SU-DHL-6 (cell line): ENCODE results near the gene NCOA1.

Experiments used
- H2AFZ ChIP-seq: fragments of 200-600 bp; sonication (generic); 2 replicates; pipeline ENCODE4 v1.6.1; 2014; ENCODE audit warnings: low read depth, mild to moderate bottlenecking, moderate library complexity, mixed read lengths, antibody characterized with exemption, low read length; ENCODE audit not compliant: severe bottlenecking
- H3F3A ChIP-seq: fragments of 200-600 bp; shearing (Covaris generic); 2 replicates; pipeline ENCODE4 v1.6.0; 2016; ENCODE audit warnings: antibody characterized with exemption, mild to moderate bottlenecking; ENCODE audit not compliant: insufficient read depth
- H3K27ac ChIP-seq: fragments of 200-600 bp; sonication (generic); 2 replicates; pipeline ENCODE4 v1.5.1; 2016; ENCODE audit warnings: low read depth, mild to moderate bottlenecking, low read length, moderate library complexity, mixed read lengths
- H3K27me3 ChIP-seq: fragments of 200-600 bp; sonication (generic), shearing (Covaris generic); 2 replicates; pipeline ENCODE4 v1.6.0; 2014; ENCODE audit warnings: mild to moderate bottlenecking, low read length
- H3K36me3 ChIP-seq: fragments of 200-600 bp; sonication (generic); 2 replicates; pipeline ENCODE4 v1.6.1; 2014; ENCODE audit warnings: mild to moderate bottlenecking, low read length, mixed read lengths
- H3K4me2 ChIP-seq: fragments of 300-600, 200-600 bp; shearing (Covaris generic), sonication (generic); 2 replicates; pipeline ENCODE4 v1.6.0; 2014; ENCODE audit warnings: low read length, low read depth, mild to moderate bottlenecking; ENCODE audit not compliant: poor library complexity, severe bottlenecking
- H3K4me3 ChIP-seq: fragments of 200-600 bp; sonication (generic); 2 replicates; pipeline ENCODE4 v1.5.1; 2014; ENCODE audit warnings: antibody characterized with exemption, low read length, mild to moderate bottlenecking, mixed read lengths; ENCODE audit not compliant: insufficient read depth, poor library complexity, severe bottlenecking
- H3K79me2 ChIP-seq: fragments of 200-600 bp; sonication (generic); 2 replicates; pipeline ENCODE4 v1.6.1; 2014; ENCODE audit warnings: mild to moderate bottlenecking, low read length, moderate library complexity; ENCODE audit not compliant: insufficient read depth
- H3K9ac ChIP-seq: fragments of 200-600 bp; sonication (generic); 2 replicates; pipeline ENCODE4 v1.7.0; 2014; ENCODE audit warnings: mild to moderate bottlenecking, low read length
- H3K9me2 ChIP-seq: fragments of 200-600 bp; sonication (generic); replicated peaks from 2 replicates; pipeline ENCODE4 v1.6.1; 2014; ENCODE audit warnings: low read length; ENCODE audit not compliant: insufficient read depth
- H3K9me3 ChIP-seq: fragments of 200-600 bp; sonication (generic); 2 replicates; pipeline ENCODE4 v1.6.1; 2014; ENCODE audit warnings: low read length, mixed read lengths; ENCODE audit not compliant: insufficient read depth
- H4K20me1 ChIP-seq: fragments of 200-600 bp; sonication (generic); 2 replicates; pipeline ENCODE4 v1.6.1; 2014; ENCODE audit warnings: low read depth, mild to moderate bottlenecking, antibody characterized with exemption, low read length, moderate library complexity, mixed read lengths
- CTCF ChIP-seq: fragments of 200-600 bp; sonication (generic); IDR thresholded peaks from one replicate; pipeline ENCODE4 v1.5.1; 2017; ENCODE audit warnings: antibody characterized with exemption, mild to moderate bottlenecking, low read length, moderate library complexity; ENCODE audit not compliant: insufficient read depth, poor library complexity, severe bottlenecking
- EZH2phosphoT487 ChIP-seq: fragments of 200-600 bp; sonication (generic), shearing (Covaris generic); conservative IDR thresholded peaks from 2 replicates; pipeline ENCODE4 v1.6.1; 2018; ENCODE audit warnings: mild to moderate bottlenecking, antibody characterized with exemption, low read length, moderate library complexity, mixed read lengths

NCOA1 gene

GRCh38 chr2:24720310-24720709 is 229.3 kb downstream of the NCOA1 start:
- H3K9ac ChIP-seq: no peak overlapping the region
- H3K27ac ChIP-seq: no peak overlapping the region
- no peaks in the 10 kb centered on the region for H3K9me3 ChIP-seq
- no peaks in the 10 kb centered on the region for H3K9me2 ChIP-seq
- no peaks in the 10 kb centered on the region; the same call in 1 of the 2 replicates for H3F3A ChIP-seq
- H3K27me3 ChIP-seq: no peaks in the 10 kb centered on the region
- H2AFZ ChIP-seq: no peak overlapping the region
- H3K4me2 ChIP-seq: no peak overlapping the region
- no peaks in the 10 kb centered on the region for H3K79me2 ChIP-seq
- TF ChIP-seq CTCF: no peak
- TF ChIP-seq EZH2phosphoT487: no peak
- H3K36me3 ChIP-seq: no peaks in the 10 kb centered on the region
- no peak overlapping the region for H3K4me3 ChIP-seq
- no peaks in the 10 kb centered on the region for H4K20me1 ChIP-seq

GRCh38 chr2:24721470-24721869 is 230.4 kb downstream of the NCOA1 start:
- no peak overlapping the region for H3K9ac ChIP-seq
- H3K27me3 ChIP-seq: no peaks in the 10 kb centered on the region
- no peak overlapping the region for H3K27ac ChIP-seq
- no peaks in the 10 kb centered on the region for H3K79me2 ChIP-seq
- no peak overlapping the region for H2AFZ ChIP-seq
- H3K4me2 ChIP-seq: no peak overlapping the region
- no peaks in the 10 kb centered on the region for H3K9me3 ChIP-seq
- H3K4me3 ChIP-seq: no peak overlapping the region
- no peaks in the 10 kb centered on the region for H4K20me1 ChIP-seq
- no peaks in the 10 kb centered on the region; the same call in 1 of the 2 replicates for H3F3A ChIP-seq
- TF ChIP-seq EZH2phosphoT487 (no peak), CTCF (no peak)
- no peaks in the 10 kb centered on the region for H3K9me2 ChIP-seq
- H3K36me3 ChIP-seq: no peaks in the 10 kb centered on the region

- no peak overlapping the region for H3K27ac ChIP-seq
- no peak overlapping the region for H3K9ac ChIP-seq
- H3F3A ChIP-seq: no peaks in the 10 kb centered on the region; the same call in 1 of the 2 replicates
- H3K9me3 ChIP-seq: no peaks in the 10 kb centered on the region
- no peaks in the 10 kb centered on the region for H3K27me3 ChIP-seq
- TF ChIP-seq CTCF (no peak), EZH2phosphoT487 (no peak)
- H3K4me3 ChIP-seq: no peak overlapping the region
- H3K36me3 ChIP-seq: no peaks in the 10 kb centered on the region
- H4K20me1 ChIP-seq: no peaks in the 10 kb centered on the region
- no peak overlapping the region for H3K4me2 ChIP-seq
- H2AFZ ChIP-seq: no peak overlapping the region
- no peaks in the 10 kb centered on the region for H3K9me2 ChIP-seq
- no peaks in the 10 kb centered on the region for H3K79me2 ChIP-seq
Measured at GRCh38 chr2:24722141-24722790, 231.2 kb downstream of the NCOA1 start.
